Ecto neural progenitor cell (in vitro differentiated cells): ENCODE data around the gene ISG15.
"Not testable (repeated sequence)": the region's sequence is repeated elsewhere in the genome, so short reads cannot be mapped to it uniquely, and the experiment has no call there.

Experiments used
- DNase-seq: peaks from one replicate; pipeline ENCODE4 v3.0.0-alpha.2; 2018; ENCODE audit warnings: low spot score

ISG15 gene

DNA sequence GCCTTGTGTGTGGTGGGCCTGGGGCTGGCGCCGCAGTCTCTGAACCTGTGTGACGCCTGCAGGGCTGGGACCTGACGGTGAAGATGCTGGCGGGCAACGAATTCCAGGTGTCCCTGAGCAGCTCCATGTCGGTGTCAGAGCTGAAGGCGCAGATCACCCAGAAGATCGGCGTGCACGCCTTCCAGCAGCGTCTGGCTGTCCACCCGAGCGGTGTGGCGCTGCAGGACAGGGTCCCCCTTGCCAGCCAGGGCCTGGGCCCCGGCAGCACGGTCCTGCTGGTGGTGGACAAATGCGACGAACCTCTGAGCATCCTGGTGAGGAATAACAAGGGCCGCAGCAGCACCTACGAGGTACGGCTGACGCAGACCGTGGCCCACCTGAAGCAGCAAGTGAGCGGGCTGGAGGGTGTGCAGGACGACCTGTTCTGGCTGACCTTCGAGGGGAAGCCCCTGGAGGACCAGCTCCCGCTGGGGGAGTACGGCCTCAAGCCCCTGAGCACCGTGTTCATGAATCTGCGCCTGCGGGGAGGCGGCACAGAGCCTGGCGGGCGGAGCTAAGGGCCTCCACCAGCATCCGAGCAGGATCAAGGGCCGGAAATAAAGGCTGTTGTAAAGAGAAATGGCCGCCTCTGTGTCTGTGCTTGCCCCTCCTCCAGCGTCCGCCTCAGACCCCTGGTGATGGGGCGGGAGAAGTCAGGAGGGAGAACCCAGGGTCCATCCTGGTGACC is 788 bp downstream of the ISG15 start:
- DNase-seq: peak; percentile 63

- DNase-seq: peak; percentile 61
These were observed 1.7 kb downstream of the ISG15 start for GRCh38 chr1:1014799-1015681.

- DNase-seq: not testable (repeated sequence)
These were observed 4.4 kb downstream of the ISG15 start for GRCh38 chr1:1017397-1018320.

DNA sequence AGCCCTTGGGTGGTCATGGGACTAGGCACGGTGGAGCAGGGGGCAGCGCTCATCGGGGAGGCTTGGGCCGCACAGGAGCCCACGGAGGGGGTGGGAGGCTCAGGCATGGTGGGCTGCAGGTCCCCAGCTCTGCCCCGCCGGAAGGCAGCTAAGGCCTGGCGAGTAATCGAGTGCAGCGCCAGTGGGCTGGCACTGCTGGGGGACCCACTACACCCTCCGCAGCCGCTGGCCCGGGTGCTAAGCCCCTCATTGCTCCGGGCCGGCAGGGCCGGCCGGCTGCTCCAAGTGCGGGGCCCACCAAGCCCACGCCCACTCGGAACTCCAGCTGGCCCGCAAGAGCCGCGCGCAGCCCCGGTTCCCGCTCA is 5.0 kb downstream of the ISG15 start:
- not testable (repeated sequence) for DNase-seq

- peak; percentile 92 for DNase-seq
These were observed 6.1 kb downstream of the ISG15 start for GRCh38 chr1:1019122-1019999.

DNA sequence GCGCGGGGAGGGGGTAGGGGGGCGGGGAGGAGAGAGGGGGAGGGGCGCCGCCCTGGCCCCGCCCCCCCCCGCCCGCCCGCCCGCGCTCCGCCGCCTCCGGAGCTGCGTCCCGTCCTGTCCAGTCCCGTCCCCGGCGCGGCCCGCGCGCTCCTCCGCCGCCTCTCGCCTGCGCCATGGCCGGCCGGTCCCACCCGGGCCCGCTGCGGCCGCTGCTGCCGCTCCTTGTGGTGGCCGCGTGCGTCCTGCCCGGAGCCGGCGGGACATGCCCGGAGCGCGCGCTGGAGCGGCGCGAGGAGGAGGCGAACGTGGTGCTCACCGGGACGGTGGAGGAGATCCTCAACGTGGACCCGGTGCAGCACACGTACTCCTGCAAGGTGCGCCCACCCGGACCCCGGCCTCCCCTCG is 6.7 kb downstream of the ISG15 start, which contains the start of gene AGRN:
AGRN (plus strand) TSS at position 121 of the 405 bp plus-strand sequence; CDS start at position 174, 53 bp downstream.
- peak; percentile 85 for DNase-seq

DNA sequence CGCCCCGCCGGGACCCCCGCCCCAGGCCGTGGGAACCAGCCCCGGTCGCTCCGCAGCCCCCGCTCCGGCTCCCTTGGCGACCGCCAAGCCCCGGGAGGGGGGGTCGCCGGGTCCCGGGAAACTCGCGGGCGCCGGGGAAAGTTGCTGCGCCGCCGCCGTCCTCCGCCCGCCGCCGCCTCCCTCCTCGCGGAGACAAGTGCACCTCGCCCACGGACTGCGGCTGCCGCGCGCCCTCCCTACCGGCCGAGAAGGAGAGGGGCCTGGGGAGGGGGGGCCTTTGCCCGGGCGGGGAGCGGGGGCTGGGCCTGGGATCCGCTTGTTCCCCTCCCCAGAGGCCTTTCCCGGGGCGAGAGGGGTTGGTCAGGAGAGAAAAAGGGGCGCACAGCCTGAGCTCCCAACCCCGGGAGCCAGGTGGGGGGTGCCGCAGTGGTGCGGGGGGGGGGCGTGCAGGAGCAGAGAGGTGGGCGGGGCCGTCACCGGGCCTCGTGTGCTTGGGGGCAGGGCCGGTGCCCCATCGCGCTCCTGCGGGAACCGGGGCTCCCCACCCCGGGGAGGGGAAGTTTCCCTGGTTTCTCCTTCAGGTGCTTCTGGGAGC is 7.2 kb downstream of the ISG15 start:
- no peak for DNase-seq

- DNase-seq: no peak
These were observed 8.0 kb downstream of the ISG15 start for GRCh38 chr1:1021010-1021919.

DNA sequence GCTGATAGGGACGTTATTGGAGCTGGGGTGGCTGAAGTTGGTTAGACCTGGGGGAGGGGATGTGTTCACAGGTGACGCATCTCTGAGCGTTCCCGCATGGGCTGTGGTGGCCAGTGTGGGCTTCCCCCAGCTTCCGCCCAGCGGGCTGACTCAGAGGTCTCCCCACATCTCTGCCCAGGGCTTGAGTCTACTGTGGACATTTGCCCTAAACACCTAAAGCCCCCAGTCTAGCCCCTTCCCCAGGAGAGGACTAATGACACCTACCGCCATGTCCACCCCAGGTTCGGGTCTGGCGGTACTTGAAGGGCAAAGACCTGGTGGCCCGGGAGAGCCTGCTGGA is 8.6 kb downstream of the ISG15 start:
- no peak for DNase-seq

- no peak for DNase-seq
These were observed 9.2 kb downstream of the ISG15 start for GRCh38 chr1:1022302-1023009.

DNA sequence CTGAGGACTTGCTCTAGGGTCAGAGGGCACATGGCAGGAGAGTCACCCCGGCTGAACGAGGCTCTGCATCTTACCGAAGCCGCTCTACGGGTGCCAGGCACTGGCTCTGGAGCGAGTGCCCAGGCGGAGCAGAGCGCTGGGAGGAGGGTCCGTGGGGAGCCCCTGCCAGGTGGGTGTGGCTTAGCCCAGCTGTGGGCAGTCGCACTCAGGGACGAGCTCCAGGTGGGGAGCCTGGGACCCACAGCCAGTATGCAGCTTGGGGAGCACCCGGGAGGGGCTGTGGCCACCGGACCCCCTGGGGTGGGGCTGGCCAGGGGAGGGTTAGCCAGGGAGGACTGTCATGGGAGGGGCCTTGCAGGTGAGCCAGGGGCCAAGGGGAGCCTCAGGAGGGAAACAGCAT is 10.4 kb downstream of the ISG15 start:
- no peak for DNase-seq

GRCh38 chr1:1024149-1024770 is 11.0 kb downstream of the ISG15 start:
- no peak for DNase-seq

DNA sequence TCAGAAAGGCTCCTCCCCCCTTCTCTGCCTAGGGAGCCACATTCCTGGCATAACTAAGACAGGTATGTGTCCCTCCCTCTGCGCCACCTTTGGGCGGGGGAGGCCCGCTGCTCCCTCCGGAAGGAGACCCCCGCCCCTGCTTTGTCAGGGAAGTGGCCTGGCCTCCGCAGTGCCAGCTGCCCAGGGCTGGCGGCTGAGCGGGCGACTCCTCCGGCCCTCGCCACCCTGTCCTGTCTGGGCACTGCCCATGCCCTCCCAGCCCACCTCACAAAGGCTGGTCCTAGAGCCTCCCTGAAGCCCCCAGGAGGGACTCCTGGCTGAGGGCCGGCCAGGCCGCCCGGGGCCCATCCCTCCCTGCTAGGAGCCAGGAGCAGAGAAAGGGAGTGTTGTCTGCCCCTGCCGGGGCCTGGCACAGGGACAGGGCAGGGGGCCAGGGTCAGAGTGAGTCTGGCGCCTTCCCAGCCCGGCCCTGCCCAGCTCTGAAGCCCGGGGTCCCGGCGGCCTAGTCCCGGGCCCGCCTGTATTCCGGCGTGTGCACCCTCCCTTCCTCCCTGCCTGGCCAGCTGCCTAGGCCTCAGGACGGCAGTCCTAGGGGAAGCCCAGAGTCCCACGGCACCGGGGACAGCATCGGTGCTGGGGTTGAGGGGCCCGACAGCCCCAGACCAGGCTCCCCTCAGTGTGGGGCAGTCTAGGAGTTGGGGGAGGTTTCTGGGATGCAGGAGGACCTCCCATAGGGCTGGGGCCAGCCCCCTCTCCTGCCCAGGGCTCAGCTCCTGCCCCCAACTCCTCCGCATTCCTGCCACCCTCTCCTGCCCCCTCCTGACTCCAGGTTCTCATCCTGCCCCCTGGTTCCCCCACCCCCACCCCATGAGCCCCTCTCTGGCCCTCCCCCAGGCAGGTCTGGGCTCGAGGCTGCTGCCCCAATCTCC is 11.7 kb downstream of the ISG15 start:
- DNase-seq: no peak

- no peak for DNase-seq
These were observed 12.4 kb downstream of the ISG15 start for GRCh38 chr1:1025730-1026129.

DNA sequence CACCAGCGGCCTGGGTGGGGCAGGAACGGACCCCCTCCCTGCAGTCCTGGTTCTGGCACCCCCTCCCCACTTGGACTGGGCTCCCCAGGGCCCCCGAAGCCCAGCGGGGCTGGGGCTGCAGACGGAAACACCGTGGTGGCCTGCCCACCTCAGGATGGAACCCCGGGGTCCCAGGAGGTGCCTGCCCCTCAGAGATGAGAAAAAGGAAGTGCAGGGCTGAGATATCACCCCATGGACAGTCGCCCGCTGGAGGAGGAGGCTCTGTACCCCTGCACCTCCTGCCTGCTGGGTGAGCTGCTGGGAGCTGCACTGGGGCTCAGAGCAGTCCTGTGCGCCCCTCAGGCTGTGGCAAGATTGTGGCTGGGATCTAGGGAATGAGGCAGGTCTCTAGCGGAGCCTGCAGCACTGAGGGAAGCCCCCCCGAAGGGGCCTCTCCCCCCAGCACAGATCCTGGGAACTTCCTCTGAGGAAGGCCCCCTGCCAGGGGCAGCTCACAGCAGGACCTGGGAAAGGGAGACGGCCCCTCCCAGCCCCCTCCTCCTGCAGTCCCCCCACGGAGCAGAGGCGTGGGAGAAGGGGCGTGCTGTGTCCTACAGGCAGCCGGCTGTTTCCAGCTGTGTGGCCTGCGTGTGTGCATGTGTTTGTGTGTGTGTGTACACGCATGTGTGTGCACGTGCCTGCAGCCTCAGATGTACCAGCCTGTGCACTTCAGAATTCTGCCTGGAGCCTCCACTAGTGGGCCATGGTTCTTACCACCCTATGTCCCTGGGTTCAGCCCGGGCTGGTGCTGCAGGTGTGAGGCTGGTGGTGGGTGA is 13.5 kb downstream of the ISG15 start:
- DNase-seq: no peak

- DNase-seq: no peak
These were observed 14.5 kb downstream of the ISG15 start for GRCh38 chr1:1027791-1028190.
